ENCODE results near the gene IPPK.

The IPPK gene, protein sequence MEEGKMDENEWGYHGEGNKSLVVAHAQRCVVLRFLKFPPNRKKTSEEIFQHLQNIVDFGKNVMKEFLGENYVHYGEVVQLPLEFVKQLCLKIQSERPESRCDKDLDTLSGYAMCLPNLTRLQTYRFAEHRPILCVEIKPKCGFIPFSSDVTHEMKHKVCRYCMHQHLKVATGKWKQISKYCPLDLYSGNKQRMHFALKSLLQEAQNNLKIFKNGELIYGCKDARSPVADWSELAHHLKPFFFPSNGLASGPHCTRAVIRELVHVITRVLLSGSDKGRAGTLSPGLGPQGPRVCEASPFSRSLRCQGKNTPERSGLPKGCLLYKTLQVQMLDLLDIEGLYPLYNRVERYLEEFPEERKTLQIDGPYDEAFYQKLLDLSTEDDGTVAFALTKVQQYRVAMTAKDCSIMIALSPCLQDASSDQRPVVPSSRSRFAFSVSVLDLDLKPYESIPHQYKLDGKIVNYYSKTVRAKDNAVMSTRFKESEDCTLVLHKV

GRCh38 chr9:92669890-92670708 lies at the start of gene IPPK:
Gene IPPK, minus strand, starts transcription at chr9:92670131. Its CDS starts 143 bp downstream, at chr9:92669988.
- H3K9me2 ChIP-seq (ENCODE audit: low read depth, low read length) = no peaks in the 10 kb centered on the region
- peak within 1 kb of the TSS; percentile 68 for H3K27ac ChIP-seq (ENCODE audit: low read depth, low read length, poor library complexity, severe bottlenecking)
- peaks cover 46% of the 10 kb centered on the region for H3K4me1 ChIP-seq (ENCODE audit: insufficient read depth, low read length, severe bottlenecking)
- no peaks in the 10 kb centered on the region for H3K27me3 ChIP-seq (ENCODE audit: insufficient read depth, low read length)
- peak within 1 kb of the TSS; percentile 19; the same call in 1 of the 2 replicates for H2AFZ ChIP-seq (ENCODE audit: low read length)
- peak within 1 kb of the TSS; percentile 99 for H3K9ac ChIP-seq (ENCODE audit: low read length)
- peaks cover 35% of the 10 kb centered on the region for H3K79me2 ChIP-seq (ENCODE audit: insufficient read depth, low read length)
- H3K4me3 ChIP-seq (ENCODE audit: low read depth, low read length, poor library complexity, severe bottlenecking) = peak within 1 kb of the TSS; percentile 93
- peak within 1 kb of the TSS; percentile 97 for H3K4me2 ChIP-seq (ENCODE audit: low read length)
- no peaks in the 10 kb centered on the region for H3F3A ChIP-seq (ENCODE audit: insufficient read depth, low read length)
- H4K20me1 ChIP-seq (ENCODE audit: insufficient read depth, low read length) = no peaks in the 10 kb centered on the region
- TF ChIP-seq CTCF (IDR thresholded peaks at IDR 0.05; ENCODE audit: low read length) (no peak), EZH2 (IDR thresholded peaks at IDR 0.05; ENCODE audit: borderline replicate concordance, low read length) (no peak)
- H3K36me3 ChIP-seq (ENCODE audit: insufficient read depth, low read length) = peaks cover 18% of the 10 kb centered on the region; the same call in 1 of the 2 replicates
- no peaks in the 10 kb centered on the region for H3K9me3 ChIP-seq (ENCODE audit: low read length)

GRCh38 chr9:92719028-92719647 lies 49.2 kb upstream of the IPPK start:
- no peak for TF ChIP-seq EZH2 (IDR thresholded peaks at IDR 0.05; ENCODE audit: borderline replicate concordance, low read length)
- no peak for TF ChIP-seq CTCF (IDR thresholded peaks at IDR 0.05; ENCODE audit: low read length)
- H3K9me2 ChIP-seq (ENCODE audit: low read depth, low read length) = no peaks in the 10 kb centered on the region
- H3K4me2 ChIP-seq (ENCODE audit: low read length) = no peak overlapping the region
- H3K9ac ChIP-seq (ENCODE audit: low read length) = no peak overlapping the region
- H3K9me3 ChIP-seq (ENCODE audit: low read length) = no peaks in the 10 kb centered on the region
- peaks cover 76% of the 10 kb centered on the region for H3K4me1 ChIP-seq (ENCODE audit: insufficient read depth, low read length, severe bottlenecking)
- no peak overlapping the region for H3K4me3 ChIP-seq (ENCODE audit: low read depth, low read length, poor library complexity, severe bottlenecking)
- peak overlapping the region; percentile 95 for H3K27ac ChIP-seq (ENCODE audit: low read depth, low read length, poor library complexity, severe bottlenecking)
- H2AFZ ChIP-seq (ENCODE audit: low read length) = no peak overlapping the region
- H4K20me1 ChIP-seq (ENCODE audit: insufficient read depth, low read length) = no peaks in the 10 kb centered on the region
- H3F3A ChIP-seq (ENCODE audit: insufficient read depth, low read length) = peaks cover 7% of the 10 kb centered on the region; the same call in 1 of the 2 replicates
- peaks cover 2% of the 10 kb centered on the region; the same call in 1 of the 2 replicates for H3K79me2 ChIP-seq (ENCODE audit: insufficient read depth, low read length)
- H3K36me3 ChIP-seq (ENCODE audit: insufficient read depth, low read length) = peaks cover 80% of the 10 kb centered on the region
- H3K27me3 ChIP-seq (ENCODE audit: insufficient read depth, low read length) = no peaks in the 10 kb centered on the region
